HG02852 (cell line): ENCODE data around the gene ABCD2.
"Not testable (repeated sequence)": the region's sequence is repeated elsewhere in the genome, so short reads cannot be mapped to it uniquely, and the experiment has no call there.

ENCODE experiments used
- ATAC-seq: cut with Tn5 transposase; IDR thresholded peaks from one replicate; pipeline ENCODE4 v1.9.1; 2021; ENCODE audit warnings: mild to moderate bottlenecking, moderate library complexity; ENCODE audit not compliant: unreplicated experiment

Gene ABCD2

GRCh38 chr12:39613525-39613924 is 6.1 kb downstream of the ABCD2 start:
- no peak for ATAC-seq

- no peak for ATAC-seq
Measured at GRCh38 chr12:39612250-39612649, 7.4 kb downstream of the ABCD2 start.

GRCh38 chr12:39611818-39612217 is 7.8 kb downstream of the ABCD2 start:
- ATAC-seq: no peak

- ATAC-seq: no peak
Measured at GRCh38 chr12:39610436-39611025, 9.1 kb downstream of the ABCD2 start.

DNA sequence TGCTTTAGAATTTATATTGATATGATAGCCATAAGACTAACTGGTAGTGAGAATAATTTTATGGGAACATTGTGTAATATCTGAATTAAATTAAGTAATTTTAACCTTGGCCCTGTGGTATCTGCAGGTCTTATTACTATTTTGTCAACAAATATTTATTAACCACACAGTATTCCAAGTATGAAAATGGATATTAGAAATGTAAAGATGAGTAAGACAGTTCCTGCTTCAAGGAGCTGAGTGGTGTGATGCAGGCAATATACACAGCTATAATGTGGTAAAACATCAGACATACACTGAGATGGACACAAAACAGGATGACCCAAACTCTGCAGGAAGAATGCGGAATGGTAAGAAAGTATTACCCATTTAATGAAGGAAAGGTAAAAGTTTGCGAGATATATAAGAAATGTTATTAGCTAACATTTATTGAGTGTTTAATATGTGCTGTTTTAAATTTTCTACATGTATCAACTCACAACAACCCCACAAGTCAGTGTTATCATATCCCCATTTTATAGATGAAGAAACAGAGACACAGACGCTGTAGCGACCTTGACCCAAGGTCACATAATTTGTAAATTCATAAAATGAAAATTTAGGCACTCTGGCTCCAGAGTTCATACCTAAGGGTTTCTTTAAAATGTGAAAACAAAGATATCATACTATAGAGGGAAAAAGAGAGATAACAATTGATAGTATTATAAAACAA is 12.7 kb downstream of the ABCD2 start:
- ATAC-seq: no peak

- ATAC-seq: no peak
Measured at GRCh38 chr12:39605996-39606395, 13.6 kb downstream of the ABCD2 start.

GRCh38 chr12:39605501-39605900 is 14.1 kb downstream of the ABCD2 start:
- ATAC-seq: no peak

DNA sequence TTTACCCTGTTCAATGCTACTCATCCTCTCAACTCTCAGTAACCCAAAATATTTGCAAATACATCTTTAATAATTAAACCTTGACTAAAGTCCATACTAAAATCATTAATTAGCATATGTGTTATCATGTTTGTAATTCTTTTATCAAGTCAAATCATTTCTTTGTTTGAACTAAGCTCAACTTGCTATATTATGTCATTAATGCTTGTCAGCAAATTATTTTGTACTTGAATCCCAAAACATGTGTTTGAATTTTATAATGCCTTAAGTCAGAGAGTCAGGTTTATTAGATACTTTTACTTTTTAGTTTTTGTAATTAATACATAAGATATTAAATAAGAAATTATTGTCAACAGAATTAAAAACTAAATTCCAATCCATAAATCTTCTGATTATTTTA is 16.5 kb downstream of the ABCD2 start:
- no peak for ATAC-seq

DNA sequence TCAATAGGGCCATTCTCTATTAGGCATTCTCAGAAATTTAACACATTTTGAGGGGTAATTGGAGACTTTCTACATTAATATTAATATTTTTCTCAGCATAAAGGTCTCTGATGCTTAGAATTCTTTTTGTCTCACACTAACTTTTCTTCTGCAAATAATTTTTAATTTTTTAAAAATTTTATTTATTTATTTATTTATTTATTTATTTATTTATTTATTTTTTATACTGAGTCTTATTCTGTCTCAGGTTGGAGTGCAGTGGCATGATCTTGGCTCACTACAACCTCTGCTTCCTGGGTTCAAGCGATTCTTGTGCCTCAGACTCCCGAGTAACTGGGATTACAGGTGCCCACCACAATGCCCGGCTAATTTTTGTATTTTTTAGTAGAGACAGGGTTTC is 17.7 kb downstream of the ABCD2 start:
- not testable (repeated sequence) for ATAC-seq

DNA sequence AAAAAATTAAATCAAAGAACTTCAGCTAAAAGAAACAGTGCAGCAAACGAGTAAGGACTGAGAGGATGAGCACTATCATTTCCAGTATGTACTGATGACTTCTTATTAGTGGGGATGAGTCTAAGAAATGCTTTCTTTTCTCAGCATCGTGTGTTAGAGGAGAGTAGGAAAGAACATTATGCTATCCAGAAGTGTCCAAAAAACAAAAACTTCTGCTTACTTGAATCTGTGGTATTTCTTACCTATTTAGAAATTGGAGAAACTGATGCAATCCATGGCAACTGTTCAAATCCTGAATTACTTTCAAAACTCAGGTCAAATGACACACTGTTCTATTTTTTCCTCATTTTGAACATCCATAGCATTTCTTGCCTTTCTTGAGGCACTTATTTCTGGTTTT is 23.7 kb downstream of the ABCD2 start:
- ATAC-seq: no peak

GRCh38 chr12:39592295-39592694 is 27.3 kb downstream of the ABCD2 start:
- ATAC-seq: no peak

- ATAC-seq: no peak
Measured at GRCh38 chr12:39588348-39588747, 31.3 kb downstream of the ABCD2 start.

GRCh38 chr12:39587225-39587624 is 32.4 kb downstream of the ABCD2 start:
- ATAC-seq: no peak

DNA sequence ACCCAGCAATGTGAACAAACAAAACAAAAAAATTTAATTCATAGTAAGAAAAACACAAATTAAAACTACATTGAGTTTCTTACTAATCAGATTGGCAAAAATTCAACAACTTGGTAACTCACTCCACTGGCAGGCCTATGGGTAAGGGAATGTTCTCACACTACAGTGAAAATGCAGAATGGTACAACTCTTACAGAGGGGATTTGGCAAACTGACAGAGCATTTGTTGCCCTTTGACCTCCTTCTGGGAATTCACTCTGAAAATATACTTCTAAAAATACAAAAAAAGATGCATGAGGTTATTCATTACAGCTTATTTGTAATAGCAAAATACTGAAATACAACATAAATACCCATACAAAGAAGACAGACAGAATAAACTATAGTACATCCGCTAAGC is 32.8 kb downstream of the ABCD2 start:
- ATAC-seq: no peak

DNA sequence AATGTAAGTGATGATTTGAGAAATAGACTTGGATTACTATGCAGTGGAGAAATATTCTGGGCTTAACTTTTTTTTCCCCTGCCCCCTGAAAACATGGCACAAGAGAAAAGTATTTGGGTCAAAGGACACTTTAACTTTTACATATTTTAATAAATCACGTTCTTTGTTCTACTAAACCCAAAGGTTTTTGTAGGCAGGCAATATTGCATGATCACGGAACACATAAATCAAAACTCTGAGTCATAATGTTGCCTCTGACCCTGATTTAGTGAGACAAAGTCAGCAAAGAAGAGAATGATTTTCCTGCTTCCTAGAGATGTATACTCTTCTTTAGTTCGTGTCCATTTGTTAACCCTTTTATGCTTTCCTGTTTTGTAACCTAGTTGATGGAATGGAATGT is 38.0 kb downstream of the ABCD2 start:
- no peak for ATAC-seq

GRCh38 chr12:39575498-39575875 is 44.1 kb downstream of the ABCD2 start:
- no peak for ATAC-seq

DNA sequence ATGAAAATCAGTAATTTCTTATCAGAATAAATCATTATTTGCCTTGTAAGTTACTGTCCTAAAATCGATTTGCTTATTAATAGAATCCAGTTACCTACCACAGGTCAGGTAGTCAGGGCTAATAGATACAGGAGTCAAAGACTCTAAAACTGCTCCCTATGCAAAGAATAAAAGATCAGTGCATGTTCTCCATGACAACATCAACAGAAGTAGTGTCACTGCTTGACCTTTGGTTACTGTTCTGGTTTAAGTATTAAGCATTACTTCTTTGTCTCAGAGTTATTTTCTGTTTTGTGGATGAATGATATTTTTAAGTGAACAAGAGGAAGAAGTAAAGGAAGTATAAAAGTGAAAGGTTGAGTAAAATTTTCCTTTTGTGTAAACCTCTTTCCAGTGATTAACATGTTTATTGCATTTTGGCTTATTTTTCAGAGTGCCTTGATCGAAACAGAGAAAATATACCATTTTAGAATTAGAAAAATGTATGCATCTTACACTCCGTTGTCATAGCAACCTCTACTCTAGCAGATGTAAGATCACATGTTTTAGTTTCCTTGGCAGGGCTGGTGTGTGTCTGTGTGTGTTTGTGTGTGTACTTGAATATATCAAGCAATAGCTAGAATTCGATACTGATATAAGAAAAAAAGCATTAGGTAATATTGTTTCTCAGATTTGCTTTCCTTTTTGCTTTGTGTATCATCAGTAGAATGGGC is 44.7 kb downstream of the ABCD2 start:
- no peak for ATAC-seq

DNA sequence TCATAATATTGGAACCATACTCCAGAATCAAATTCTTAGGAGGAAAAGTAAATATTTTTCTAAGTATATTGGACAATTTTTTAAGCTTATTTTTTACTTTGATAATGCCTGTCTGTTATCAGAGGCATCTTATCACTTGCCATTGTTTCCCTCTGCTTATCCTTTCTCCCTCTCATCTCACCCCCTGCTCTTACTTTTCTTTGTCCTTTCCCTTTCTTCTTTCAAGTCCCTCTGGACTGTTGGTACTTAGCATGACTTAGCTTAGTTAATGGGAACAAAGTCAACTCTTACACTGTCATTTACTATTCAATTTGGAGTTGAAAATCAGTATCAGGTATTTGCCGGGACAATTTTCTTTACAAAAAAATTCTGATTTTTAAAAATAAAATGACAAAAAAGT is 45.2 kb downstream of the ABCD2 start:
- ATAC-seq: no peak

DNA sequence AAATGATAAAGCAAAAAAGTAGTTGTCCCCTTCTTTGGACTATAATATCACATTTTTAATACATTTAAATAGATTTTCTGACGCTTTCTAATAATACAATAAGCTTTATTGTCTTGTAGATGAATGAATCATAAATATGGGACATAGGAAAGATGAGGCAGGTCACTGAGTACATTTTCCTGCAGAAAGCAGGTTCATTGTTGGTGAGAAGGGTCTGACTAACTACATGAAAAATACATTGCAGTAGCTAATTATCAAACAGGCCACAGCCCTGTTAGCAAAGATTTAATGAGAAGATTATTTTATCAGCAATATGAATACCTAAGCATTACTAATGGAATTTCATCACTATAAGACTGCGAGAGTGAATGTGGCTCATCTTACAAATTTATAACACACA is 45.6 kb downstream of the ABCD2 start:
- ATAC-seq: no peak

GRCh38 chr12:39572551-39572950 is 47.1 kb downstream of the ABCD2 start:
- no peak for ATAC-seq

DNA sequence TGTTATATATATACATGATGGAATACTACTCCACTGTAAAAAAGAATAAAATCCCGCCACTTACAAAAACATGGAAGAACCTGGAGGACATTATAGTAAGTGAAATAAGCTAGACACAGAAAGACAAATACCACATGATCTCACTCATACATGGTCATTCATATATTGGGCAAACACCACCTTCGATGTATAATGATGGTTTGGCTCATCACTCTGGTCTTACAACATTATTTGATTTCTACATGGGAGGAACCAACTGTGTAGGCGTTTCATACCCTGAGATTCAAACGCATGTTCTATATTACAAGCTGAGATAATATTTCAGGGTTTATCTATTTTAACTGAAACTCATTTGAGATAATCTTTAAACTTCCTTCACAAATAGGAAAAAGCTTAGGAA is 48.3 kb downstream of the ABCD2 start:
- ATAC-seq: no peak

GRCh38 chr12:39553476-39553875 is 66.1 kb downstream of the ABCD2 start:
- ATAC-seq: no peak
